HS-5 (cell line): Measurements from ENCODE around the gene NUAK2.

Experiments used
- DNase-seq: peaks from one replicate; pipeline ENCODE4 v3.0.0-alpha.2; 2012; ENCODE audit warnings: low read depth

Gene NUAK2

GRCh38 chr1:205274041-205274691 lies 47.4 kb downstream of the NUAK2 start:
- DNase-seq = no peak

- no peak for DNase-seq
Observed at GRCh38 chr1:205273551-205273982, 48.0 kb downstream of the NUAK2 start.

GRCh38 chr1:205272536-205272935 lies 49.0 kb downstream of the NUAK2 start:
- no peak for DNase-seq

DNA sequence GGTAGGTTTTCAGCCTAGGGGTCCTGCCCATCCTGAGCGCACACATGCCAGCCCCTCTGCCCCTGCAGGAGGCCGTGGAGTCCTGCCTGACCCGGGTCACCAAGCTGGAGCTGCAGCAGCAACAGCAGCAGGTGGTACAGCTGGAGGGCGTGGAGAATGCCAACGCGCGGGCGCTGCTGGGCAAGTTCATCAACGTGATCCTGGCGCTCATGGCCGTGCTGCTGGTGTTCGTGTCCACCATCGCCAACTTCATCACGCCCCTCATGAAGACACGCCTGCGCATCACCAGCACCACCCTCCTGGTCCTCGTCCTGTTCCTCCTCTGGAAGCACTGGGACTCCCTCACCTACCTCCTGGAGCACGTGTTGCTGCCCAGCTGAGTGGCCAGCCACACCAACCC lies 49.8 kb downstream of the NUAK2 start:
- DNase-seq = no peak

- no peak for DNase-seq
Observed at GRCh38 chr1:205271277-205271676, 50.3 kb downstream of the NUAK2 start.

DNA sequence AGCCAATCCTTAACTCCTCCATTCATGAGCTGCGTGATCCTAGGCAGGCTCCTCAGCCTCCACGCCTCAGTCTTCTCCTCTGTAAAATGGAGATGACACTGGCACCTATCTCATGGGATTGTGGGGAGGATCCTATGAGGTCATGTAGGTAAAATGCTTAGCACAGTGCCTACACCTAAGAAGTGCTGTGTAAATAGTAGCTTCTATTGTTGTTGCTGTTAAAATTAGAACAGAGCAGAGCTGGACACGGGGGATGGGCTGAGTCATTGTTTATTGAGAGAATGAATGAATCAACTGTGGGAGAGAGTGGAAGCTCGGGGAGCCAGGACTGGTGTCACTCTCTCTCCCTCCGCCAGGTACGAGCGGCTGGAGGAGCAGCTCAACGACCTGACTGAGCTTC lies 50.8 kb downstream of the NUAK2 start:
- DNase-seq = no peak

- no peak for DNase-seq
Observed at GRCh38 chr1:205270271-205270670, 51.3 kb downstream of the NUAK2 start.

- DNase-seq = no peak
Observed at GRCh38 chr1:205269711-205270110, 51.8 kb downstream of the NUAK2 start.

GRCh38 chr1:205268846-205269680 lies 52.5 kb downstream of the NUAK2 start:
- no peak for DNase-seq

DNA sequence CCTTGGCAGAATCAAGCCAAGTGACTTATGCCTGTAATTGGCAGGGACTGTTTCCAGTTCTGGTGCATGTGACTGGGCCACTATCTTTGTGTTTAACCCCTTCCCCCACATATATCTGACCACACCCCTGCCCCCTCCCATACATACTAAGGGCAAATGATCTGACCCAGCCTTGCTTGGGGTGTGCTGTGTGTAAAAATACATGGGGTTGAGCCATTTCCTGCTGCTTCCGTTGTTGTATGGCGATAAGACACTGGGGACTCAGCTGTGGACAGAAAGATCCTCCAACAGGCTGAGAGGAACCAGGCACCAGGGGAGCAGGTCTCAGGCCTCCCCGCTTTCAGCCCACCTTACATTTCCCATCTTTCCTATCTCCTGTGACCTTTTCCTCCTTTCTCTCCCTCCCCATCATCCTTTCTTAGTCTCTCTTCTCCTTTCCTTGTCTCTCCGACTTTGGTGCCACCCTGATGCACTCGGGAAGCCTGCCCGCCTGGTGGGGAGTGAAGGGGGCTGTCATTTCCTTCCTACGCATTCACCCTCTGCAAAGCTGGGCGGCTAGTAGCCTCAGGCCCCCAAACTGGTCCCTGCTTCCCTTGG lies 54.1 kb downstream of the NUAK2 start:
- no peak for DNase-seq

DNA sequence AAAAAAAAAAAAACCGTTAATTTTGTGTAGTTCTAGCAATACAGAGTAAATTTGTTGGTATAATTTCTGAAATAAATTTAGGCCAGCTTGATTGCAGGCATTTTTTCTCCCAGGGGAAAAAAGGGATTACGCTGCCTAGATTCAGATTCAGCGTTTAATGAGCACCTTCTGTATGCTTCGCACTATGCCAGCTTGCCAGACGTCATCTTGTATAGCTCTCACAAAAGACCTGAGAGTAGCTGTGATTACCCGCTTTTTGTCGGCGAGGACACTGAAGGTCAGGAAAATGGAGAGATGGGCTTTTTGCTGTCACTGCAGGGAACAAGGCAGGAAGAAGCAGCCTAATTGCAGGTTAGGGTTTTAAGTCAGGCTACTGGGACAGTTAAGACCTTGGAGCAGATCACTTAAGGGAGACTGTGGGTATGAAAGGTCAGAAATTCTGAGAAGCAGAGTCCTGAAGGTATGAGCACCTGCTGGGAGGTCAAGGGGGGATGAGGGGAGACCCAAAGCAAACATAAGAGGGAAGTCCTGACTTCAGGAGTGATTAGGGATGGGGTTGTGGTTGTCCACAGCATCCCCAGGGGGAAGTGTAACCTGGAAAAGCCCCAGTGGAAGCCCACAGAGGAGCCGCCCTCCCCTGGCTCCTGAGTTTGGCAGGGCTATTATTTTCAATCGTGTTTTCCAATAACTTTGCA lies 54.8 kb downstream of the NUAK2 start:
- no peak for DNase-seq

DNA sequence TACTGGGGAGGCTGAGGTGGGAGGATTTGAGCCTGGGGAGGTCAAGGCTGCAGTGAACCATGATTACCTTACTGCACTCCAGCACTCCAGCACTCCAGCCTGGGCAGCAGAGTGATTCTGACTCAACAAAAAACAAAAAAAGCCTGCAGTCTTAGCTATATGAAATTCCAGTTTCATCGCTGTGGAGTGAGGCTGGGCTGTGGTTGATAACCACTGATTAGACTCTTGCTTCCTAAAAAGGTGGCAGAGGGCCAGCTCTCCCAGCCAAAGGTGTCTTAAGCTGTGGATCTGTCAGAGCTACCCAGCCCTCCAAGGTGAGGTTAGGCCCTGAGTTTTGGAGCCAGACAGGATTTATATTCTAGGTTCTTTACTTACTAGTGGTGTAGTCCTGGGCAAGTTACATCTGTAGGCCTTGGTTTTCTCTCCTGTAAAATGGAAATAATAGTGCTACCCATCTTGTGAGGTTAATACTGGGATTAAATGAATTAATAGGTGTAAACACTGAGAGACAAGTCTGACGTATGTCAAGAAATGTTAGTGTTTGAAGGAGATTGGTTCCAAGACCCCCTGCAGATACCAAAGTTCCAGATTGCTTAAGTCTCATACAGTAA lies 57.9 kb downstream of the NUAK2 start:
- no peak for DNase-seq

GRCh38 chr1:205262731-205263171 lies 58.8 kb downstream of the NUAK2 start:
- no peak for DNase-seq

- no peak for DNase-seq
Observed at GRCh38 chr1:205261946-205262691, 59.4 kb downstream of the NUAK2 start.

DNA sequence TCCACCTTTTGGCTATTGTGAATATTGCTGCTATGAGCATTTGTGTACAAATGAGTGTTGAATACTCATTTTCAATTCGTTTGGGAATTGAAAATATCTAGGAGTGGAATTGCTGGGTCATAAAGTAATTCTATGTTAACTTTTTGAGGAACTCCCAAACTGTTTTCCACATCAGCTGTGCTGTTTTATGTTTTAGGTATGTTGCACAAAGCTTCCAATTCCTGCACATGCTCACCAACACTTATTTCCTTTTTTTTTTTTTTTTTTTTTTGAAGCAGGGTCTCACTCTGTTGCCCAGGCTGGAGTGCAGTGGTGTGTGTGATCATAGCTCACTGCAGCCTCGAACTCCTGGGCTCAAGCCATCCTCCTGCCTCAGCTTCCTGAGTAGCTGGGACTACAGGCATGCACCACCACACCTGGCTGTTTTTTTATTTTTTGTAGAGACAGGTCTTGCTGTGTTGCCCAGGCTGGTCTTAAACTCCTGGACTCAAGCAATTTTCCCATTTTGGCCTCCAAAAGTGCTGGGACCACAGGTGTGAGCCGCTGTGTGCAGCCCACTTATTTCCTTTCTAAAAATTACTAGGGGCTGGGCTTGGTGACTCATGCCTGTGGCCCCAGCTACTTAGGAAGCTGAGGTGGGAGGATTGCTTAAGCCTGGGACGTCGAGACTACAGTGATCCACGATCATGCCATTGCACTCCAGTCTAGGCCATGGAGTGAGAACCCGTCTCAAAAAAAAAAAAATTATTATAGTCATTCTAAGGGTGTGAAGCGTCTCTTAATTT lies 60.4 kb downstream of the NUAK2 start:
- no peak for DNase-seq

DNA sequence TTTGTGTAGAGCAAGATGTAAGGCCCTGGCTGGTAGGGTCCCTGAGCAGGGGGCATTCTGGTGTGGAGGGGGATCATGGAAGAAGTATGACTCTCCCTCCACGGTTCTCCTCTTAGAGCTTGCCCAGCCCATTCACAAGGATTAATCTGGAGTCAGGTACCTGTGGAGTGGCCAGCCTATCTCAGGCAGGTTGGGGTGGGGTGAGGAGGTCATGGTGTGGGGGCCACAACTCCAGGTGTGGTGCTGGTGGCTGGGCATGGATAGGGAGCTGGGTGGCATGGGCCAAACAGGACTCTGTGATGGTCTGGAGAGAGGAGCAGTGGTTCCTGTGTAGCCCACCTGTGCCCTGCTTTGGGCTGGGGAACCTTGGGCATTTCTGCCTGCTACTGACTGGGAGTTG lies 61.5 kb downstream of the NUAK2 start:
- DNase-seq = no peak

GRCh38 chr1:205259324-205259832 lies 62.2 kb downstream of the NUAK2 start:
- no peak for DNase-seq

GRCh38 chr1:205258719-205259118 lies 62.8 kb downstream of the NUAK2 start:
- DNase-seq = no peak

DNA sequence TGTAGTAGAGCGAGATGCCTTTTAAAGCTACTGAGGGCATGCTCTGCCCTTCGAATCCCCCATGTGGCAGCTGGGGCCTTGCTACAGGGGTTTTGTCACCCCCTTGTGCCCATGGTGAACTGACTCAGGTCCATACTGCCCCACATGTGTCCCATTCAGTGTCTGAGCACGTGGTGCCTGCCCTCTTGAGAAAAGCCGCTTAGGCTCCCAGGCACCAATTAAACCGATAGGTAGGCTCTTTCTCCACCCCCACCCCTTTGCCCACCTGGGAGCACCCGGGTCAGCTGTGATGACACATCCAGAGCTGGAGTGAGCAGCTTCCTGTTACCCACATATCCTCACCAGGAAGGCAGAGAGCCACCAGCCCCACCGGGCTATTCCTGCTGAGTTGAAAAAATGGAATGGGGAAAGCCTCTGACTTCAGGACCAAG lies 63.3 kb downstream of the NUAK2 start:
- DNase-seq = no peak

- no peak for DNase-seq
Observed at GRCh38 chr1:205257735-205258134, 63.8 kb downstream of the NUAK2 start.
